ENCODE data around the gene GUCA1A. TPM values are rescaled to one million over a fixed set of nuclear protein-coding genes. Genes with fewer than 3 reads are reported as not detected.
"Not testable (repeated sequence)": the region's sequence is repeated elsewhere in the genome, so short reads cannot be mapped to it uniquely, and the experiment has no call there.

Gene GUCA1A
- total RNA-seq, 4 donors from 2014 or later: not detected

- Histone ChIP-seq H3K27ac (no peak overlapping the region), H3K9me3 (no peaks in the 10 kb centered on the region), H3K27me3 (no peaks in the 10 kb centered on the region), H3K4me3 (replicated peaks in 1 of 3) (no peak overlapping the region), H3K36me3 (no peaks in the 10 kb centered on the region), H3K4me1 (peaks cover 0 to 7% of the 10 kb centered on the region in 2 donors)
- WGBS, 2 donors: 92 to 96% methylated on average over 5 of the region's 5 CpGs
- DNase-seq: no peak
- intact Hi-C loops (cut with DNase I): no loop called here
- no peak for TF ChIP-seq CTCF (IDR thresholded peaks at IDR 0.05)
These were observed 26.2 kb downstream of the GUCA1A start for GRCh38 chr6:42199106-42199981.

DNA sequence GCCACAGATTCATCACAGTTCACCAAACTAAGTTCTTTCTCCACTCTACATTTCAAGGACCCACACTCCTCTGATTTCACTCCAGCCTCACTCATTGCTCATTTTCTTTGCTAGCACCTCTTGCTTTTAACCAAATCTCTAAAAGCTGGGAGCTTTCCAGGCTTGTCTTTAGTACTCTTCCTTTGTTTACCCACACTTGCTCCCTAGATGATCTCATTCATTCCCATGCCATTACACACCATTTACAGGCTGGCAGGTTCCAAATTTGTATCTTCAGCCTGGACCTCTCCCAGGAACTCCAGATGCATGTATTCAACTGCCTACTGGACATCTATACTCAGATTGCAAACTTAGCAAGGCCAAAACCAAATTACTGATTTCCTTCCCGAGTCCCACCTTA lies 26.9 kb downstream of the GUCA1A start:
- DNase-seq: no peak
- no peak overlapping the region for H3K27ac ChIP-seq
- H3K4me1 ChIP-seq: peaks cover 0 to 7% of the 10 kb centered on the region in 2 donors
- no peaks in the 10 kb centered on the region for H3K36me3 ChIP-seq
- no peak for TF ChIP-seq POLR2A (IDR thresholded peaks at IDR 0.05)
- no peak for TF ChIP-seq CTCF (IDR thresholded peaks at IDR 0.05)
- H3K4me3 ChIP-seq (replicated peaks in 1 of 3): no peak overlapping the region
- no peaks in the 10 kb centered on the region for H3K9me3 ChIP-seq
- no peaks in the 10 kb centered on the region for H3K27me3 ChIP-seq
- intact Hi-C loops (cut with DNase I): no loop called here
- 96 to 98% methylated on average over 1 of the region's 1 CpG for WGBS, 2 donors

DNA sequence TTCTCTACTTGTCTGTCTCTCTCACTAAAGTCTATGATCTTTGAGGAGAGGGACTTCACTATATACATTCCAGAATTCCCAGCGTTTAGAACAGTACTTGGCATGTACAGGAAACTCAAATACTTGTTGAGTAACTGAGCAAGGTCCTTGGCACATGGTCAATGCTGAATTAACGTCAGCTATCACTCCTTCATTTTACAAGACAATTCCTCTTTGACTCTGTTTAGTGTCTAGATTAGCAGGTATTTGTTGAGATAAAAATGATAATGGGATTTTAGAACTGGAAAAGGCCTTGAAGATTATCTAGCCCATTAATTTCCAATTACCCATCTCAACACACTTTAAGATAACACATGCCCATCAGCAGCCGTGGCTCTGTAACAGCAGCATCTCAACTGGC lies 28.2 kb downstream of the GUCA1A start:
- Histone ChIP-seq H3K36me3 (peaks cover 0 to 2% of the 10 kb centered on the region in 2 donors), H3K4me3 (replicated peaks in 1 of 3) (no peak overlapping the region), H3K27ac (no peak overlapping the region), H3K9me3 (no peaks in the 10 kb centered on the region), H3K27me3 (no peaks in the 10 kb centered on the region), H3K4me1 (peaks cover 0 to 7% of the 10 kb centered on the region in 2 donors)
- 57 to 61% methylated on average over 3 of the region's 3 CpGs for WGBS, 2 donors
- no peak for DNase-seq
- intact Hi-C loops (cut with DNase I): no loop called here
- TF ChIP-seq CTCF (IDR thresholded peaks at IDR 0.05) (no peak), POLR2A (IDR thresholded peaks at IDR 0.05) (no peak)

- WGBS, 2 donors: 88 to 92% methylated on average over 13 of the region's 13 CpGs
- H3K27ac ChIP-seq; DNase-seq; intact Hi-C loops (cut with DNase I); H3K36me3 ChIP-seq; H3K27me3 ChIP-seq; H3K4me3 ChIP-seq (replicated peaks in 1 of 3); H3K9me3 ChIP-seq; H3K4me1 ChIP-seq: not testable (repeated sequence)
These were observed 29.2 kb downstream of the GUCA1A start for GRCh38 chr6:42202131-42202915.

- no peak for TF ChIP-seq CTCF (IDR thresholded peaks at IDR 0.05)
- TF ChIP-seq POLR2A (IDR thresholded peaks at IDR 0.05): no peak
- H3K9me3 ChIP-seq: no peaks in the 10 kb centered on the region
- no peak overlapping the region for H3K27ac ChIP-seq
- WGBS, 2 donors: 96 to 97% methylated on average over 3 of the region's 3 CpGs
- no peaks in the 10 kb centered on the region for H3K27me3 ChIP-seq
- H3K4me1 ChIP-seq: peaks cover 0 to 7% of the 10 kb centered on the region in 2 donors
- no peak overlapping the region for H3K4me3 ChIP-seq (replicated peaks in 1 of 3)
- peaks cover 4 to 9% of the 10 kb centered on the region in 2 donors for H3K36me3 ChIP-seq
- intact Hi-C loops (cut with DNase I): no loop called here
- DNase-seq: no peak
These were observed 30.0 kb downstream of the GUCA1A start for GRCh38 chr6:42203183-42203582.

Measured in thyroid gland (tissue), 4 donors.